Natural killer cell (primary cell): ENCODE data around the gene SGIP1. TPM values are rescaled to one million over a fixed set of nuclear protein-coding genes. Genes with fewer than 3 reads are reported as not detected.

Experiments used
- ATAC-seq, 3 donors: fragments of 150-1000 bp in 2 of 3; fragments of 200-7000 bp in 1 of 3; cut with Tn5 transposase; 1 replicate in 1 of 3; 2 replicates in 2 of 3; pipeline ENCODE4 v1.10.0; 2021; ENCODE audit warnings: mild to moderate bottlenecking in 2 of 3, moderate library complexity in 2 of 3
- DNase-seq, 2 donors: peaks; one replicate each; pipeline versions ENCODE4 v3.0.0 to v3.0.0-alpha.2; 2013 to 2021; ENCODE audit warnings: mixed read lengths in 1 of 2
- H3K27ac ChIP-seq: one replicate; pipeline ENCODE4 v1.5.1; 2013; ENCODE audit warnings: mild to moderate bottlenecking, low read length
- H3K27me3 ChIP-seq: one replicate; pipeline ENCODE4 v1.6.1; 2013; ENCODE audit warnings: low read length; ENCODE audit not compliant: control insufficient read depth, insufficient read depth
- H3K36me3 ChIP-seq: one replicate; pipeline ENCODE4 v1.6.1; 2013; ENCODE audit warnings: low read length; ENCODE audit not compliant: control insufficient read depth, insufficient read depth
- H3K4me1 ChIP-seq: one replicate; pipeline ENCODE4 v1.6.1; 2013; ENCODE audit warnings: low read length; ENCODE audit not compliant: control insufficient read depth, insufficient read depth
- H3K4me3 ChIP-seq: one replicate; pipeline ENCODE4 v1.5.1; 2013; ENCODE audit warnings: low read length
- H3K9me3 ChIP-seq: one replicate; pipeline ENCODE4 v1.6.1; 2013; ENCODE audit warnings: low read length; ENCODE audit not compliant: control insufficient read depth, insufficient read depth
- H3K27ac Mint-ChIP-seq, 2 donors: one replicate each; pipeline ENCODE4 v1.8.0; 2022; ENCODE audit warnings: mild to moderate bottlenecking in 2 of 2, mixed read lengths in 2 of 2, moderate library complexity in 1 of 2
- H3K27me3 Mint-ChIP-seq, 2 donors: one replicate each; pipeline ENCODE4 v1.8.0; 2022; ENCODE audit warnings: low read depth in 2 of 2, mixed read lengths in 2 of 2
- H3K36me3 Mint-ChIP-seq: one replicate; pipeline ENCODE4 v1.8.0; 2022; ENCODE audit warnings: mixed read lengths
- H3K4me1 Mint-ChIP-seq, 2 donors: one replicate each; pipeline ENCODE4 v1.8.0; 2022; ENCODE audit warnings: mixed read lengths in 2 of 2
- H3K4me3 Mint-ChIP-seq: one replicate; pipeline ENCODE4 v1.8.0; 2022; ENCODE audit warnings: mild to moderate bottlenecking, moderate library complexity, mixed read lengths
- H3K9me3 Mint-ChIP-seq, 2 donors: one replicate each; pipeline ENCODE4 v1.8.0; 2022; ENCODE audit warnings: mixed read lengths in 2 of 2
- WGBS: methylation state at CpG from one replicate; pipeline ENCODE4 v1.1.7; 2013; ENCODE audit warnings: missing lambda C conversion rate; ENCODE audit not compliant: insufficient coverage; 5-methylcytosine and 5-hydroxymethylcytosine counted together
- intact Hi-C: fragments of 100-400 bp; cut with micrococcal nuclease; formaldehyde crosslinking; loops from one replicate; pipeline ENCODE4 v1.14.2; 2022
- total RNA-seq, 4 donors: library from RNA; stranded (reverse); fragments of 120-200 nt in 1 of 4; gene quantifications; one replicate each; pipeline versions ENCODE4 v1.2.3 to v1.2.4, GENCODE V29; 2013 to 2022
- TF ChIP-seq, protein P1 (sequence below): fragments of 200-600 bp; IDR thresholded peaks from one replicate; pipeline ENCODE4 v1.8.0; 2022; ENCODE audit warnings: antibody characterized with exemption

SGIP1 gene
- total RNA-seq, 3 donors from 2014 or later (not counting 1 experiment from before 2014, with no cell fraction given) = 0.05 TPM; not detected in 2

DNA sequence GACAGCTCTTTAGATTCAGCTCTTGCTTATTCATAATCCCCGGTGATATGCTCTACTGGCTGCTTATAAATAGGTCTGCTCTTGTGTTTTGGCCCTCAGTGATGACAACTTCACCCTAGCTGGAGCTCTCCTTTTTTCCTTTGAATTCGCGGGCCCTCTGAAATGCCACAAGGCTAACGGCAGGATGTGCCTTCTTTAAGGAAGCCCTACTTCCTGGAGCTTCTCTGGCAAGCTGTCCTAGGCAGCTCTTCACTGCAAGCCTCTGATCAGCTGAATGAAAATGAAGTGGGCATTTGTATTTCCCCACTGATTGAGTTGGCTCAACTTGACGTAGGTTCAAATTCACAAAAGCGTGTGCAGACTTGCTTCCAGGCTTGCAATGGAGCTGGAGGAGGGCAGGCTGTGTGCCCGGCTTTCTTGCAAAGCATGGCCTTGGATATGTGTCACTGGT is 22.2 kb downstream of the SGIP1 start:
- WGBS = 93% methylated on average over 7 of the region's 7 CpGs

DNA sequence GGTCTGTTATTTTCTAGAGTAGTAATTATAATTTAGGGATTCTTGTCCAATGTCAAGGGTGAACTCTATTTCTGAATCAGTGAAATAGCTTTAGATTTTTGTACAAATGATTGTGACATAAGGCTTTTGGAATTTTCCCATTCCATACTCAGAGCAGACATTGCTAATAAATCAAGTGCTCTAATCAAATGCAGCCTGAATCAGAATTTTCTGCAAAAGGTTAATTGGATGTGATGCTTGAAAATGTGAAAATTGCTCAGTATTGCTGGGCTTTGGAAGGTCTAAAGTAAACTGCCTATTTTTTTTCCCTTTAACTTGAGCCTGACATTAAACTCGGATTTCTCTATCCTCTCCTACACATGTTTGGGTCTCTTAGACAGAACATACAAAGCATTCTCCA is 23.2 kb downstream of the SGIP1 start:
- no peak overlapping the region for H3K4me3 ChIP-seq
- Mint-ChIP-seq H3K4me3 (no peak overlapping the region), H3K36me3 (no peaks in the 10 kb centered on the region), H3K27ac (no peak overlapping the region), H3K27me3 (peaks cover 11 to 23% of the 10 kb centered on the region in 2 donors), H3K4me1 (no peaks in the 10 kb centered on the region), H3K9me3 (no peaks in the 10 kb centered on the region)
- H3K9me3 ChIP-seq = no peaks in the 10 kb centered on the region
- intact Hi-C loops = no loop called here
- ATAC-seq = no peak
- H3K27ac ChIP-seq = no peak overlapping the region
- TF ChIP-seq, protein P1, sequence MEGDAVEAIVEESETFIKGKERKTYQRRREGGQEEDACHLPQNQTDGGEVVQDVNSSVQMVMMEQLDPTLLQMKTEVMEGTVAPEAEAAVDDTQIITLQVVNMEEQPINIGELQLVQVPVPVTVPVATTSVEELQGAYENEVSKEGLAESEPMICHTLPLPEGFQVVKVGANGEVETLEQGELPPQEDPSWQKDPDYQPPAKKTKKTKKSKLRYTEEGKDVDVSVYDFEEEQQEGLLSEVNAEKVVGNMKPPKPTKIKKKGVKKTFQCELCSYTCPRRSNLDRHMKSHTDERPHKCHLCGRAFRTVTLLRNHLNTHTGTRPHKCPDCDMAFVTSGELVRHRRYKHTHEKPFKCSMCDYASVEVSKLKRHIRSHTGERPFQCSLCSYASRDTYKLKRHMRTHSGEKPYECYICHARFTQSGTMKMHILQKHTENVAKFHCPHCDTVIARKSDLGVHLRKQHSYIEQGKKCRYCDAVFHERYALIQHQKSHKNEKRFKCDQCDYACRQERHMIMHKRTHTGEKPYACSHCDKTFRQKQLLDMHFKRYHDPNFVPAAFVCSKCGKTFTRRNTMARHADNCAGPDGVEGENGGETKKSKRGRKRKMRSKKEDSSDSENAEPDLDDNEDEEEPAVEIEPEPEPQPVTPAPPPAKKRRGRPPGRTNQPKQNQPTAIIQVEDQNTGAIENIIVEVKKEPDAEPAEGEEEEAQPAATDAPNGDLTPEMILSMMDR = no peak
- no peaks in the 10 kb centered on the region for H3K36me3 ChIP-seq
- DNase-seq = no peak
- H3K4me1 ChIP-seq = no peaks in the 10 kb centered on the region
- WGBS = 70% methylated on average over 1 of the region's 1 CpG
- no peaks in the 10 kb centered on the region for H3K27me3 ChIP-seq

More for the DNA sequence above, 22.2 kb downstream of the SGIP1 start:
- Mint-ChIP-seq H3K4me3 (no peak overlapping the region), H3K9me3 (no peaks in the 10 kb centered on the region), H3K27ac (no peak overlapping the region), H3K36me3 (no peaks in the 10 kb centered on the region), H3K27me3 (peaks cover 11 to 13% of the 10 kb centered on the region in 2 donors), H3K4me1 (no peaks in the 10 kb centered on the region)
- Histone ChIP-seq H3K9me3 (no peaks in the 10 kb centered on the region), H3K27me3 (no peaks in the 10 kb centered on the region), H3K36me3 (no peaks in the 10 kb centered on the region), H3K4me1 (no peaks in the 10 kb centered on the region), H3K4me3 (no peak overlapping the region), H3K27ac (no peak overlapping the region)
- no peak for ATAC-seq
- TF ChIP-seq, protein P1 = no peak
- intact Hi-C loops = no loop called here
- no peak for DNase-seq

DNA sequence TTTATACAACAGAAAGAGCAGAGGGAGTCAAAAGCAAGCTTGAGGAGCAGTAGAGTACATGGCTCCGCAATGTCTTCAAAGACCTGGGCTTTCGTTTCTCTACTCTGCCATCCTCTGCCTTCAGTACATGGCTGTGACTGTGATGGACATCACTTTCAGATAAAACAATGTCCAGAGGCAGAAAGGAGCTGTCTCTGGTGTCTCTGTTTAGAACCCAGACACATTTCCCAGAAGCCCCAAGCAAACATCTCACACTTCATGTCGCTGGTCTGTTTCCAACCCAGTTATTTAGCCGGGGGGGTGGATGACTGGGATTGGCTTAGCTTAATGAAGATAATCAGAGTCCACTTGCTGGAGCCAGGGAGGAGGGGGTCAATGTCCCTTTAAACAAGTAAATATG is 25.6 kb downstream of the SGIP1 start:
- H3K4me3 Mint-ChIP-seq = no peak overlapping the region
- Histone ChIP-seq H3K4me3 (no peak overlapping the region), H3K27ac (no peak overlapping the region), H3K9me3 (no peaks in the 10 kb centered on the region), H3K27me3 (no peaks in the 10 kb centered on the region), H3K4me1 (no peaks in the 10 kb centered on the region), H3K36me3 (no peaks in the 10 kb centered on the region)
- intact Hi-C loops = no loop called here
- no peaks in the 10 kb centered on the region for H3K4me1 Mint-ChIP-seq
- H3K9me3 Mint-ChIP-seq = no peaks in the 10 kb centered on the region
- DNase-seq (no peak), ATAC-seq (no peak)
- H3K36me3 Mint-ChIP-seq = no peaks in the 10 kb centered on the region
- TF ChIP-seq, protein P1 = no peak
- H3K27ac Mint-ChIP-seq = no peak overlapping the region
- peaks cover 8 to 43% of the 10 kb centered on the region in 2 donors for H3K27me3 Mint-ChIP-seq
- 94% methylated on average over 3 of the region's 4 CpGs for WGBS

DNA sequence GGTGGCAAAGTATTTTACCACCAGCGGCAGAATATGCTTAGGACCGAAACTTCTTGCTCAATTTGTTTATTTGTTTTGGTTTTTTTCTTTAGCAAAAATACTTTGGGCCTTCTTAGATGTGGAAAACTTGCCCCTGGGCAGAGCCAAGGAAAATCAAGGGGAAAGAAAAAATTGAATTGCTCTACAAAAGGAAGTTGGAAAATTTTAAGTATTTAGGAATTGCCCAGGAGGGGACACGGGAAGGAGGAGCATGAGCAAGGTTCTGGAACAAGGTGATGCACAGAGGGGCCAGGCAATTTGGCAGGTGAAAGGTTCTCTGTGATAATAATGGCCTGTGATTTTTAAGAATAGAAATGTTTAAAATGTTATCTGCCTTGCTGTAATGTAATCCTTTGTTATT is 28.6 kb downstream of the SGIP1 start:
- H3K9me3 Mint-ChIP-seq = no peaks in the 10 kb centered on the region
- TF ChIP-seq, protein P1 = no peak
- ATAC-seq = no peak
- 74% methylated on average over 3 of the region's 3 CpGs for WGBS
- Histone ChIP-seq H3K9me3 (no peaks in the 10 kb centered on the region), H3K27ac (no peak overlapping the region), H3K27me3 (no peaks in the 10 kb centered on the region), H3K36me3 (no peaks in the 10 kb centered on the region), H3K4me3 (no peak overlapping the region), H3K4me1 (no peaks in the 10 kb centered on the region)
- H3K4me1 Mint-ChIP-seq = no peaks in the 10 kb centered on the region
- DNase-seq = no peak
- no peak overlapping the region for H3K4me3 Mint-ChIP-seq
- intact Hi-C loops = no loop called here
- no peaks in the 10 kb centered on the region for H3K36me3 Mint-ChIP-seq
- H3K27me3 Mint-ChIP-seq = peaks cover 4 to 32% of the 10 kb centered on the region in 2 donors
- no peak overlapping the region for H3K27ac Mint-ChIP-seq
